Upper lobe of left lung (tissue), 6 donors: Measurements from ENCODE around the gene FKBP1A. TPM values are rescaled to one million over a fixed set of nuclear protein-coding genes. Genes with fewer than 3 reads are reported as not detected.

ENCODE experiments used
- ATAC-seq, 2 donors: fragments of 200-7000 bp; cut with Tn5 transposase; one replicate each; pipeline ENCODE4 v1.9.1; 2022; ENCODE audit warnings: mild to moderate bottlenecking in 2 of 2, moderate library complexity in 2 of 2; ENCODE audit not compliant: low FRiP score in 2 of 2
- DNase-seq, 2 donors: peaks; one replicate each; pipeline ENCODE4 v3.0.0-alpha.2; 2019 to 2020
- H3K27ac ChIP-seq, 4 donors: fragments of 200-600 bp; sonication (generic); one replicate each; pipeline ENCODE4 v1.5.1; 2016 to 2019
- H3K27me3 ChIP-seq, 4 donors: fragments of 200-600 bp; sonication (generic); one replicate each; pipeline ENCODE4 v1.5.1; 2017 to 2019
- H3K36me3 ChIP-seq, 4 donors: fragments of 200-600 bp; sonication (generic); one replicate each; pipeline ENCODE4 v1.5.1; 2016 to 2019
- H3K4me1 ChIP-seq, 4 donors: fragments of 200-600 bp; sonication (generic); one replicate each; pipeline ENCODE4 v1.5.1; 2018 to 2019
- H3K4me3 ChIP-seq, 4 donors: fragments of 200-600 bp; sonication (generic); one replicate each; pipeline ENCODE4 v1.5.1; 2017 to 2019; ENCODE audit warnings: mild to moderate bottlenecking in 2 of 4, moderate library complexity in 1 of 4
- H3K9me3 ChIP-seq, 4 donors: fragments of 200-600 bp; sonication (generic); one replicate each; pipeline ENCODE4 v1.5.1; 2018 to 2019
- EP300 ChIP-seq, 4 donors: sonication (generic); formaldehyde crosslinking; IDR thresholded peaks; one replicate each; pipeline ENCODE4 v1.5.1; 2017; ENCODE audit warnings: antibody characterized with exemption in 4 of 4, control low read depth in 2 of 4
- POLR2A ChIP-seq, 4 donors: fragments of 450-650 bp; IDR thresholded peaks; one replicate each; pipeline ENCODE4 v1.5.1; 2016 to 2017; ENCODE audit warnings: antibody characterized with exemption in 4 of 4, mild to moderate bottlenecking in 2 of 4
- POLR2AphosphoS5 ChIP-seq, 2 donors: sonication (generic); formaldehyde crosslinking; IDR thresholded peaks; one replicate each; pipeline ENCODE4 v1.5.1; 2017; ENCODE audit warnings: antibody characterized with exemption in 2 of 2
- WGBS, 2 donors: methylation state at CpG; one replicate each; pipeline ENCODE4 v1.1.5; 2017 to 2018; 5-methylcytosine and 5-hydroxymethylcytosine counted together
- total RNA-seq, 6 donors: library from RNA; depleted of rRNA in 4 of 6; stranded (reverse); fragments of >200 nt in 4 of 6; gene quantifications; one replicate each; pipeline versions ENCODE4 v1.1.0 to v1.2.1, GENCODE V29; 2016 to 2021
- TF ChIP-seq, protein P1 (sequence below), 6 experiments: fragments of 450-650 bp in 4 of 6; fragments of 200-600 bp in 2 of 6; sonication (generic) in 2 of 6; IDR thresholded peaks; one replicate each; pipeline ENCODE4 v1.5.1; 2016 to 2019; ENCODE audit warnings: antibody characterized with exemption in 6 of 6
- donor health status: DM: no; HTN: no; CAD: no; lungs with moderate emphysema.
- donor health status: DM: no; HTN: yes; CAD: no; lungs with severe emphysema.

Gene FKBP1A
- total RNA-seq, 6 donors from 2014 or later, result 75.4 to 328 (median 160) TPM

GRCh38 chr20:1391640-1392442, 1.0 kb downstream of the FKBP1A start:
- Histone ChIP-seq H3K9me3 (no peaks in the 10 kb centered on the region), H3K36me3 (peaks cover 0 to 3% (median 0%) of the 10 kb centered on the region in 4 donors), H3K4me1 (peaks cover 52 to 72% (median 67%) of the 10 kb centered on the region in 4 donors), H3K27me3 (no peaks in the 10 kb centered on the region), H3K27ac (peak overlapping the region; percentile 90 to 93 (median 92)), H3K4me3 (peak overlapping the region; percentile 79 to 97 (median 94))
- TF ChIP-seq, protein P1, sequence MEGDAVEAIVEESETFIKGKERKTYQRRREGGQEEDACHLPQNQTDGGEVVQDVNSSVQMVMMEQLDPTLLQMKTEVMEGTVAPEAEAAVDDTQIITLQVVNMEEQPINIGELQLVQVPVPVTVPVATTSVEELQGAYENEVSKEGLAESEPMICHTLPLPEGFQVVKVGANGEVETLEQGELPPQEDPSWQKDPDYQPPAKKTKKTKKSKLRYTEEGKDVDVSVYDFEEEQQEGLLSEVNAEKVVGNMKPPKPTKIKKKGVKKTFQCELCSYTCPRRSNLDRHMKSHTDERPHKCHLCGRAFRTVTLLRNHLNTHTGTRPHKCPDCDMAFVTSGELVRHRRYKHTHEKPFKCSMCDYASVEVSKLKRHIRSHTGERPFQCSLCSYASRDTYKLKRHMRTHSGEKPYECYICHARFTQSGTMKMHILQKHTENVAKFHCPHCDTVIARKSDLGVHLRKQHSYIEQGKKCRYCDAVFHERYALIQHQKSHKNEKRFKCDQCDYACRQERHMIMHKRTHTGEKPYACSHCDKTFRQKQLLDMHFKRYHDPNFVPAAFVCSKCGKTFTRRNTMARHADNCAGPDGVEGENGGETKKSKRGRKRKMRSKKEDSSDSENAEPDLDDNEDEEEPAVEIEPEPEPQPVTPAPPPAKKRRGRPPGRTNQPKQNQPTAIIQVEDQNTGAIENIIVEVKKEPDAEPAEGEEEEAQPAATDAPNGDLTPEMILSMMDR (IDR thresholded peaks at IDR 0.05), result no peak
- peak in 1 of 2 donors; percentile 26 for TF ChIP-seq POLR2AphosphoS5 (IDR thresholded peaks at IDR 0.05)
- DNase-seq (peak in 1 of 2 donors; percentile 70), ATAC-seq (peak in 1 of 2 donors; percentile 41)
- WGBS, 2 donors, result 7 to 8% methylated on average over 15 to 16 of the region's 16 CpGs

DNA sequence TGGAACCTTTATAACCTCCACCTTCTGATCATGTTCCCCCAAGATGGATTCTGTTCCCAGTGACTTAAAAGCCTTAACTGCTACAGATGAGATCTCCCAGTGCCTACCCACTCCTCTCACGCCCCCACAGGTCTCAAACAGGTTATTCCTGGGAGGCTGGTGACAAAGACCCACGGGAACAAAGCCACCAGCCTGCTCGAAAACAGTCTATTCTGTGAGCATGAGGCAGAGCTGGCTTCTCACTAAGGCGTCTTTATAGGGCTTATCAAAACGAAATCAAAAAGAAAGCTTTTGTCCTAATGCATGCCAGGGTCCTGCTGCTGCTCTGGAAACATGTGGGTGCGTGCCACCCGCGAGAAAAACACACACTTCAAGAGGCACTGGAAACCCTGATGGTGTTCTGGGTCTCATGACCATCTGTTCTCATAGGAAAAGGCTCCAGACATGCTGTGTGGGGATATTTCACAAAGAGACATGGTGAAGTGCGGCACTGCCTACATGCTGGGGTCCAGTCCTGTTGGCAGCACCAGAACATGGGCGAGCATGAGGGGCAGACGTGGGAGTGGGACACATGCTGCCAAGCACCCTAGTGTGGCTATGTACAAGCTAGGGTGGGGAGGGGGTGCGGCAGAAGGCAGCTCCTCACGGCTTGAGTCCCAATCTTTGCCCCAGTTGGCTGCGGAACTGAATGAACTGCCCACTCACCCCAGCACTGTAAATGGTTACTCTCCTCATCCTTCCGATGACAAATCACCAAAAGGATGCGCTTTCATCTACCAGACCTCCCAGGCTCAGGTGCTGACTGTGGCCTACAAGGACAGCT, 2.1 kb downstream of the FKBP1A start:
- Histone ChIP-seq H3K4me3 (peak overlapping the region; percentile 79 to 97 (median 94)), H3K4me1 (peaks cover 61 to 79% (median 76%) of the 10 kb centered on the region in 4 donors), H3K36me3 (peaks cover 0 to 11% (median 0%) of the 10 kb centered on the region in 4 donors), H3K27me3 (no peaks in the 10 kb centered on the region), H3K27ac (peak overlapping the region; percentile 90 to 93 (median 92)), H3K9me3 (no peaks in the 10 kb centered on the region)
- TF ChIP-seq, protein P1 (IDR thresholded peaks at IDR 0.05), result no peak
- no peak for TF ChIP-seq POLR2A (IDR thresholded peaks at IDR 0.05)
- TF ChIP-seq EP300 (IDR thresholded peaks at IDR 0.05), result no peak
- TF ChIP-seq POLR2AphosphoS5 (IDR thresholded peaks at IDR 0.05), result no peak
- DNase-seq, result peak in 1 of 2 donors; percentile 10
- ATAC-seq, result no peak
- WGBS, 2 donors, result 42 to 47% methylated on average over 16 of the region's 16 CpGs

- peak overlapping the region; percentile 90 to 93 (median 92) for H3K27ac ChIP-seq
- DNase-seq (no peak), ATAC-seq (no peak)
- peak overlapping the region; percentile 14 to 97 (median 87) for H3K4me3 ChIP-seq
- TF ChIP-seq, protein P1 (IDR thresholded peaks at IDR 0.05), result peak in 2 of 6 experiments; percentile 13 to 36
- no peak for TF ChIP-seq POLR2A (IDR thresholded peaks at IDR 0.05)
- TF ChIP-seq POLR2AphosphoS5 (IDR thresholded peaks at IDR 0.05), result no peak
- no peak for TF ChIP-seq EP300 (IDR thresholded peaks at IDR 0.05)
- peaks cover 0 to 13% (median 0%) of the 10 kb centered on the region in 4 donors for H3K36me3 ChIP-seq
- H3K27me3 ChIP-seq, result no peaks in the 10 kb centered on the region
- H3K4me1 ChIP-seq, result peaks cover 69 to 86% (median 81%) of the 10 kb centered on the region in 4 donors
- 35 to 45% methylated on average over 6 of the region's 6 CpGs for WGBS, 2 donors
- H3K9me3 ChIP-seq, result no peaks in the 10 kb centered on the region
Measured at GRCh38 chr20:1389703-1390580, 2.9 kb downstream of the FKBP1A start.

DNA sequence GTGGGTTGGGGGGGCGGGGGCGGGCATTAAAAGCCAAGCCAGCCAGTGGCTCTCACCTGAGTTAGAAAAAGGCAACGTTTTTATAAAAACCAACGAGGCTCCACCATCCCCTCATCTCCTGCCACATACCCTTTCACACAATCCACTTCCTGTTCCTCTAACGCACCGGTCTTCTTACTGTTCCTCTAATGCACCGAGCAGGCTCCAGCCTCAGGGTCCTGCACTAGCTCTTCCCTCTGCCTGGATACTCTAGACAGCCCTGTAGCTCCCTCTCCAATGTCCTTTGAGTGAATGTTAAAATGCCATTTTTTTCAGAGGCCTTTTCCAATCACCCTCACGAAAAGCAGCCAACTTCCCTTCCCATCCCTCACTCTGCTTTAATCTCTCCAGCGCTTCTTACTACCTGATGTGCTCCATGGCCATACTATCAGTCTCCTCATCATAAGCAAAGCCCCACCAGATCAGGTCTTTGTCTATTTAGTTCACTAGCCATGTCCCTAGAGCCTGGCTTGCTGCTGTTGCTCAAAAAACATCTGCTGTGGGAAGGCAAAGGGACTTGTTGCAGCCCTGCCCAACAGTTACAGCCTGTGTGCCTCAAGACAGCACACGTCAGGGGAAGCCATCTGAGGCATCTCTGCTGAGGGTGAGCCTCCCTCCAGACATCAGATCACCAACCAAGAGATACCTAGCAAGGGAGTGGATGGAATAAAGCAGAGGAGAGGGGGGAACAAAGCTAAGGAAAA, 3.9 kb downstream of the FKBP1A start:
- H3K36me3 ChIP-seq, result peaks cover 0 to 13% (median 0%) of the 10 kb centered on the region in 4 donors
- TF ChIP-seq, protein P1 (IDR thresholded peaks at IDR 0.05), result no peak
- TF ChIP-seq EP300 (IDR thresholded peaks at IDR 0.05) (no peak), POLR2AphosphoS5 (IDR thresholded peaks at IDR 0.05) (no peak), POLR2A (IDR thresholded peaks at IDR 0.05) (no peak)
- H3K27me3 ChIP-seq, result no peaks in the 10 kb centered on the region
- ATAC-seq (no peak), DNase-seq (no peak)
- no peaks in the 10 kb centered on the region for H3K9me3 ChIP-seq
- 37 to 43% methylated on average over 10 of the region's 10 CpGs for WGBS, 2 donors
- peak overlapping the region; percentile 9 to 97 (median 14) for H3K4me3 ChIP-seq
- H3K27ac ChIP-seq, result peak overlapping the region; percentile 90 to 93 (median 92)
- H3K4me1 ChIP-seq, result peaks cover 79 to 90% (median 84%) of the 10 kb centered on the region in 4 donors
